Common myeloid progenitor, CD34-positive (primary cell): ENCODE results near the gene CDH18.

Source experiments
- CTCF ChIA-PET: fragments of 350-600 bp; sonication (Branson Sonifier 250); formaldehyde crosslinking; loops from one replicate; lab custom pipeline; 2021; ENCODE audit warnings: antibody characterized with exemption; lab: Charles Lee
- POLR2A ChIA-PET: fragments of 350-600 bp; sonication (Branson Sonifier 250); formaldehyde crosslinking; loops from one replicate; lab custom pipeline; 2021; ENCODE audit warnings: antibody characterized with exemption; lab: Charles Lee
- DNase-seq, 3 donors: peaks; one replicate each; pipeline versions ENCODE4 v3.0.0 to v3.0.0-alpha.2; 2013
- H3K27ac ChIP-seq, 2 experiments: 1 replicate in 1 of 2; 2 replicates in 1 of 2; pipeline ENCODE4 v1.7.0; 2013; ENCODE audit warnings: inconsistent platforms in 2 of 2, low read length in 2 of 2, mild to moderate bottlenecking in 2 of 2, low read depth in 1 of 2, moderate library complexity in 1 of 2; ENCODE audit not compliant: severe bottlenecking in 2 of 2, insufficient read depth in 1 of 2, poor library complexity in 1 of 2
- H3K27me3 ChIP-seq, 5 experiments: replicated peaks in 2 of 5; 1 replicate in 3 of 5; 2 replicates in 2 of 5; pipeline versions ENCODE4 v1.6.1 to v1.7.0; 2013; ENCODE audit warnings: low read length in 4 of 5, mild to moderate bottlenecking in 2 of 5, moderate library complexity in 2 of 5, inconsistent platforms in 1 of 5; ENCODE audit not compliant: insufficient read depth in 5 of 5, control insufficient read depth in 4 of 5
- H3K36me3 ChIP-seq, 4 experiments: 1 replicate in 2 of 4; 2 replicates in 2 of 4; pipeline versions ENCODE4 v1.6.1 to v1.7.0; 2013; ENCODE audit warnings: low read length in 3 of 4, control low read depth in 1 of 4, mild to moderate bottlenecking in 1 of 4; ENCODE audit not compliant: control insufficient read depth in 4 of 4, insufficient read depth in 4 of 4
- H3K4me1 ChIP-seq, 4 experiments: 1 replicate in 3 of 4; 2 replicates in 1 of 4; pipeline versions ENCODE4 v1.6.1 to v1.7.1; 2013; ENCODE audit warnings: low read length in 3 of 4, mild to moderate bottlenecking in 3 of 4, control low read depth in 1 of 4, inconsistent platforms in 1 of 4, moderate library complexity in 1 of 4; ENCODE audit not compliant: control insufficient read depth in 4 of 4, insufficient read depth in 4 of 4; ENCODE audit errors: control extremely low read depth in 1 of 4
- H3K4me3 ChIP-seq, 7 experiments: 1 replicate in 4 of 7; 2 replicates in 3 of 7; pipeline versions ENCODE4 v1.5.1 to v1.7.0; 2013; ENCODE audit warnings: mild to moderate bottlenecking in 7 of 7, low read length in 6 of 7, moderate library complexity in 6 of 7, inconsistent platforms in 2 of 7, low read depth in 2 of 7, control low read depth in 1 of 7; ENCODE audit not compliant: insufficient read depth in 4 of 7, control insufficient read depth in 1 of 7; ENCODE audit errors: extremely low read depth in 1 of 7
- H3K9me3 ChIP-seq, 5 experiments: 1 replicate in 4 of 5; 2 replicates in 1 of 5; pipeline versions ENCODE4 v1.6.1 to v1.7.1; 2013; ENCODE audit warnings: low read length in 4 of 5, mild to moderate bottlenecking in 2 of 5, inconsistent platforms in 1 of 5, low read depth in 1 of 5, moderate library complexity in 1 of 5; ENCODE audit not compliant: control insufficient read depth in 4 of 5, insufficient read depth in 2 of 5; ENCODE audit errors: control extremely low read depth in 1 of 5
- WGBS: methylation state at CpG from one replicate; pipeline ENCODE4 v1.1.5; 2013; ENCODE audit not compliant: insufficient coverage; 5-methylcytosine and 5-hydroxymethylcytosine counted together

CDH18 gene

DNA sequence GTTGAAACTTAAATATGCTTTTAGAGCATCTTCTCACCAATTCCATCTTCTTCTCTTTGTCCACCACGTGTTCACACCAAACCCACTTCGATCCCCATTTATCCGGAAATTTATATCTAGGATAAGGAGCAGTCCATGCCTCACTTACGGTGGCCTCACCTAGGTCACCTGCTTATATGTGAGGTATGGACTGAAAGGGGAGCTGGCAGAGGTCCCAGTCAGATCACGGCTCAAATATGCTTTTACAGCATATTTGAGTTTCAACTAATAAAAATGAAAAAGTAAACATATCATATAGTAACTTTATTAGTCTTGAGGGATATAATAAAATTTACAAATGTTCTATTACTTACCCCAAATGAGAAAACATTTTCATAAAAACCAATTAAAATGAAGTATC, 508.4 kb downstream of the CDH18 start:
- ChIA-PET CTCF (no interaction called here), POLR2A (no interaction called here)
- WGBS = no CpG with 5 or more reads among the region's 5 CpGs

DNA sequence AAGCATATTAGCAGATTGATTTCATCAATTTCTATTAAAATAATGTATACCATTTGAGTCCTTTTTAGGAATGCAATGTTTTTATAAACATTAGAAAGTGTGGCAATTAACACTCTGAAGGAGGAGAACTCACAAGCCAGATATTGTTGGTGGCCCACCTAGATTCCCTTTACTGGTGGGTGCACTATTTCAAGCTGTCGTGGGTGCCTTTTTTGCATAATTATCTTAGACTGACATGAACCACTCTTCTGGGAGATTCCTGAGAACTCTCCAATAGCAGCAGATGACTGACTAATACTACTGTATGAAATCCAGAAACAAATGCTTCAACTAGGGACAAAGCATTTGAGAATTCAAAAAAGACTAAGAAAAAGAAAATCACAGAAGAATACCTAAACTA, 526.0 kb downstream of the CDH18 start:
- ChIA-PET POLR2A (no interaction called here), CTCF (no interaction called here)
- Histone ChIP-seq H3K4me1 (no peaks in the 10 kb centered on the region), H3K27me3 (no peaks in the 10 kb centered on the region), H3K36me3 (no peaks in the 10 kb centered on the region), H3K4me3 (no peak overlapping the region), H3K27ac (no peak overlapping the region), H3K9me3 (no peaks in the 10 kb centered on the region)
- no peak for DNase-seq
- 75% methylated on average over 1 of the region's 1 CpG for WGBS

More for the DNA sequence above, 508.4 kb downstream of the CDH18 start:
- Histone ChIP-seq H3K4me3 (no peak overlapping the region), H3K9me3 (no peaks in the 10 kb centered on the region), H3K27me3 (no peaks in the 10 kb centered on the region), H3K27ac (no peak overlapping the region), H3K36me3 (no peaks in the 10 kb centered on the region), H3K4me1 (no peaks in the 10 kb centered on the region)
- DNase-seq = no peak

DNA sequence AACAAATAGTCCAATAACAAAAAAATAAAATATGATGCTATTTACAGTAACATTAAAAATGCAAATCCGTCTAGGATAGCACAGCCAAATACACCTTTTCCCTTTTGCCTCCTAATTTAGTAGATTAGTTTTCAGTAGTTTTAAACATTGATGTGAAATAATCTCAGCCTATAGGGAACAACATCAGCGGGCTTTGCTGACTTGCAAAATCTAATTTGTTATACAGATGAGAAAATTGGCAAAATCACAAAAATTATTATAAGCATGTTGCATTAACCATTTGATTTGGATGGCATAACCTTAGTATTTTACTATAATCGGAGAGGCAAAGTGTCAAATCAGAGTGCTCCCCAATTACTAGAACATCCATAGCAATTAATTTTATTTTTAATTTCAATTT, 563.5 kb downstream of the CDH18 start:
- no peak for DNase-seq
- H3K36me3 ChIP-seq = no peaks in the 10 kb centered on the region
- no peak overlapping the region for H3K27ac ChIP-seq
- no peaks in the 10 kb centered on the region for H3K9me3 ChIP-seq
- ChIA-PET POLR2A (no interaction called here), CTCF (no interaction called here)
- no peak overlapping the region for H3K4me3 ChIP-seq
- no peaks in the 10 kb centered on the region for H3K27me3 ChIP-seq
- H3K4me1 ChIP-seq = no peaks in the 10 kb centered on the region
- no CpG with 5 or more reads among the region's 3 CpGs for WGBS
